Activated T-cell treated with anti-CD3 and anti-CD28 coated beads, Interleukin-2, amount 50 U/mL, for 1 hour (primary cell): ENCODE data around the gene SSBP2.

ENCODE experiments used
- DNase-seq: peaks from one replicate; pipeline ENCODE4 v3.0.0-alpha.2; 2020

Gene SSBP2

GRCh38 chr5:81575924-81576323, 175.0 kb downstream of the SSBP2 start:
- DNase-seq = no peak

- DNase-seq = no peak
Observed at GRCh38 chr5:81572201-81572600, 178.7 kb downstream of the SSBP2 start.

- no peak for DNase-seq
Observed at GRCh38 chr5:81558188-81558587, 192.7 kb downstream of the SSBP2 start.

GRCh38 chr5:81556809-81557208, 194.1 kb downstream of the SSBP2 start:
- no peak for DNase-seq

GRCh38 chr5:81555865-81556264, 195.0 kb downstream of the SSBP2 start:
- DNase-seq = no peak

GRCh38 chr5:81554647-81555046, 196.2 kb downstream of the SSBP2 start:
- no peak for DNase-seq

- no peak for DNase-seq
Observed at GRCh38 chr5:81553567-81554212, 197.2 kb downstream of the SSBP2 start.

- DNase-seq = no peak
Observed at GRCh38 chr5:81552852-81553566, 197.9 kb downstream of the SSBP2 start.

GRCh38 chr5:81549123-81549522, 201.8 kb downstream of the SSBP2 start:
- DNase-seq = no peak

- no peak for DNase-seq
Observed at GRCh38 chr5:81547001-81547400, 203.9 kb downstream of the SSBP2 start.

GRCh38 chr5:81545911-81546310, 205.0 kb downstream of the SSBP2 start:
- no peak for DNase-seq

GRCh38 chr5:81544351-81545018, 206.4 kb downstream of the SSBP2 start:
- DNase-seq = no peak

GRCh38 chr5:81542242-81542641, 208.7 kb downstream of the SSBP2 start:
- no peak for DNase-seq

- no peak for DNase-seq
Observed at GRCh38 chr5:81537905-81538547, 212.9 kb downstream of the SSBP2 start.

- no peak for DNase-seq
Observed at GRCh38 chr5:81534441-81534840, 216.5 kb downstream of the SSBP2 start.

GRCh38 chr5:81533629-81534405, 217.1 kb downstream of the SSBP2 start:
- DNase-seq = no peak

- DNase-seq = no peak
Observed at GRCh38 chr5:81530919-81531318, 220.0 kb downstream of the SSBP2 start.

- DNase-seq = no peak
Observed at GRCh38 chr5:81525690-81526089, 225.2 kb downstream of the SSBP2 start.

- DNase-seq = no peak
Observed at GRCh38 chr5:81524015-81524414, 226.9 kb downstream of the SSBP2 start.

GRCh38 chr5:81522571-81522970, 228.3 kb downstream of the SSBP2 start:
- no peak for DNase-seq

- DNase-seq = no peak
Observed at GRCh38 chr5:81520769-81521168, 230.1 kb downstream of the SSBP2 start.

- no peak for DNase-seq
Observed at GRCh38 chr5:81519217-81519905, 231.5 kb downstream of the SSBP2 start.
